WTC11 (cell line): ENCODE data around the gene CGB5. TPM values are rescaled to one million over a fixed set of nuclear protein-coding genes. Genes with fewer than 3 reads are reported as not detected.

ENCODE experiments used
- ATAC-seq: fragments of 200-7000 bp; cut with Tn5 transposase; 2 replicates; pipeline ENCODE4 v1.10.0; 2021; ENCODE audit warnings: mild to moderate bottlenecking, moderate library complexity
- CTCF ChIA-PET: fragments of 300-600 bp; sonication (Branson Sonifier 250); formaldehyde crosslinking; loops from one replicate; lab custom pipeline; 2021; ENCODE audit warnings: antibody characterized with exemption; lab: Charles Lee
- POLR2A ChIA-PET: fragments of 350-600 bp; sonication (Branson Sonifier 250); formaldehyde crosslinking; loops from one replicate; lab custom pipeline; 2021; ENCODE audit warnings: antibody characterized with exemption; lab: Charles Lee
- DNase-seq: peaks from one replicate; pipeline ENCODE4 v3.0.0; 2021; ENCODE audit warnings: low spot score
- H3K27ac Mint-ChIP-seq: 2 replicates; pipeline ENCODE4 v1.8.0; 2021; ENCODE audit warnings: mixed read lengths
- H3K27me3 Mint-ChIP-seq: 2 replicates; pipeline ENCODE4 v1.8.0; 2021; ENCODE audit warnings: low read depth, mild to moderate bottlenecking, moderate library complexity, mixed read lengths
- H3K36me3 Mint-ChIP-seq: 2 replicates; pipeline ENCODE4 v1.8.0; 2021; ENCODE audit warnings: mixed read lengths
- H3K4me1 Mint-ChIP-seq: 2 replicates; pipeline ENCODE4 v1.8.0; 2022; ENCODE audit warnings: mixed read lengths
- H3K4me3 Mint-ChIP-seq: 2 replicates; pipeline ENCODE4 v1.8.0; 2021; ENCODE audit warnings: mild to moderate bottlenecking, moderate library complexity, mixed read lengths
- H3K9me3 Mint-ChIP-seq: 2 replicates; pipeline ENCODE4 v1.8.0; 2021; ENCODE audit warnings: mixed read lengths
- ATF1 ChIP-seq: sonication (generic); formaldehyde crosslinking; IDR thresholded peaks from 2 replicates; pipeline ENCODE4 v1.8.1; 2023; ENCODE audit warnings: mild to moderate bottlenecking, moderate library complexity, missing genetic modification reagents
- CREM ChIP-seq: sonication (generic); formaldehyde crosslinking; IDR thresholded peaks from 2 replicates; pipeline ENCODE4 v1.8.1; 2022; ENCODE audit warnings: mild to moderate bottlenecking, missing genetic modification reagents, moderate library complexity
- FOXJ3 ChIP-seq: sonication (generic); formaldehyde crosslinking; IDR thresholded peaks from 2 replicates; pipeline ENCODE4 v1.9.0; 2021; ENCODE audit warnings: missing genetic modification reagents, mild to moderate bottlenecking, borderline replicate concordance
- HMGXB4 ChIP-seq: sonication (generic); formaldehyde crosslinking; IDR thresholded peaks from 2 replicates; pipeline ENCODE4 v1.8.1; 2023; ENCODE audit warnings: mild to moderate bottlenecking, moderate library complexity, missing genetic modification reagents
- NR2C2 ChIP-seq: sonication (generic); formaldehyde crosslinking; IDR thresholded peaks from 2 replicates; pipeline ENCODE4 v1.8.0; 2022; ENCODE audit warnings: mild to moderate bottlenecking, missing genetic modification reagents
- NR3C1 ChIP-seq: sonication (generic); formaldehyde crosslinking; conservative IDR thresholded peaks from 2 replicates; pipeline ENCODE4 v1.8.1; 2023; ENCODE audit warnings: low read depth, mild to moderate bottlenecking, missing genetic modification reagents
- ZBTB21 ChIP-seq: sonication (generic); formaldehyde crosslinking; IDR thresholded peaks from 2 replicates; pipeline ENCODE4 v1.8.1; 2023; ENCODE audit warnings: mild to moderate bottlenecking, missing genetic modification reagents, borderline replicate concordance
- total RNA-seq: library from RNA; stranded (reverse); gene quantifications from 3 replicates; pipeline ENCODE4 v1.2.3, GENCODE V29; 2021
- TF ChIP-seq, protein P1 (sequence below): sonication (generic); formaldehyde crosslinking; IDR thresholded peaks from 2 replicates; pipeline ENCODE4 v1.8.0; 2022; ENCODE audit warnings: mild to moderate bottlenecking, missing genetic modification reagents
- TF ChIP-seq, protein P2 (sequence below): sonication (generic); formaldehyde crosslinking; IDR thresholded peaks from 2 replicates; pipeline ENCODE4 v1.8.0; 2022; ENCODE audit warnings: missing genetic modification reagents
- TF ChIP-seq, protein P3 (sequence below): sonication (generic); formaldehyde crosslinking; IDR thresholded peaks from 2 replicates; pipeline ENCODE4 v1.8.0; 2022; ENCODE audit warnings: mild to moderate bottlenecking, missing genetic modification reagents
- TF ChIP-seq, protein P4 (sequence below): fragments of 250-450 bp; sonication (Bioruptor Pico); IDR thresholded peaks from 2 replicates; pipeline ENCODE4 v2.1.2; 2022; ENCODE audit warnings: mild to moderate bottlenecking, moderate library complexity
- TF ChIP-seq, protein P5 (sequence below): fragments of 250-450 bp; sonication (Bioruptor Pico); IDR thresholded peaks from 2 replicates; pipeline ENCODE4 v1.9.0; 2021; ENCODE audit warnings: mild to moderate bottlenecking, borderline replicate concordance
- TF ChIP-seq, protein P6 (sequence below): sonication (generic); formaldehyde crosslinking; conservative IDR thresholded peaks from 2 replicates; pipeline ENCODE4 v1.8.1; 2023; ENCODE audit warnings: mild to moderate bottlenecking, low read depth, missing genetic modification reagents, moderate library complexity
- TF ChIP-seq, protein P7 (sequence below): sonication (generic); formaldehyde crosslinking; IDR thresholded peaks from 2 replicates; pipeline ENCODE4 v1.8.0; 2023; ENCODE audit warnings: missing genetic modification reagents

Gene CGB5
- total RNA-seq, 1 experiment from 2014 or later: 0.35 TPM

DNA sequence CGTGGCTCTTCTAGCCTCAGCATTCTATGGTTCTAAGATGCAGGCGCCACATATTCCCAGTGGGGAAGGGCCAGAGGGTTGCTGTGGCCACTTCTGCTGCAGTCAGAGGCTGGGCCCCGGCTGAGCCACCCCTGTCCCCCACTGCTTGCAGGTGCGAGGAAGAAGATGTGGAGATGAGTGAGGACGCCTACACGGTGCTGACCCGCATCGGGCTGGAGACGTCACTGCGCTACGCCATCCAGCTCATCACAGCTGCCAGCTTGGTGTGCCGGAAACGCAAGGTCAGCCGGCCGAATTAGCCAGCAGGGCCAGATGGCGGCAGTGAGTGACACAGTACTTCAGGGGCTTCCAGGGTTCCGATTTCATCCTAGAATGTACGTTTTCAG lies 28.8 kb upstream of the CGB5 start:
- TF ChIP-seq CREM (CRISPR knock-in tag) (no peak), HMGXB4 (CRISPR knock-in tag) (no peak), NR2C2 (CRISPR knock-in tag) (no peak)
- TF ChIP-seq, protein P1, sequence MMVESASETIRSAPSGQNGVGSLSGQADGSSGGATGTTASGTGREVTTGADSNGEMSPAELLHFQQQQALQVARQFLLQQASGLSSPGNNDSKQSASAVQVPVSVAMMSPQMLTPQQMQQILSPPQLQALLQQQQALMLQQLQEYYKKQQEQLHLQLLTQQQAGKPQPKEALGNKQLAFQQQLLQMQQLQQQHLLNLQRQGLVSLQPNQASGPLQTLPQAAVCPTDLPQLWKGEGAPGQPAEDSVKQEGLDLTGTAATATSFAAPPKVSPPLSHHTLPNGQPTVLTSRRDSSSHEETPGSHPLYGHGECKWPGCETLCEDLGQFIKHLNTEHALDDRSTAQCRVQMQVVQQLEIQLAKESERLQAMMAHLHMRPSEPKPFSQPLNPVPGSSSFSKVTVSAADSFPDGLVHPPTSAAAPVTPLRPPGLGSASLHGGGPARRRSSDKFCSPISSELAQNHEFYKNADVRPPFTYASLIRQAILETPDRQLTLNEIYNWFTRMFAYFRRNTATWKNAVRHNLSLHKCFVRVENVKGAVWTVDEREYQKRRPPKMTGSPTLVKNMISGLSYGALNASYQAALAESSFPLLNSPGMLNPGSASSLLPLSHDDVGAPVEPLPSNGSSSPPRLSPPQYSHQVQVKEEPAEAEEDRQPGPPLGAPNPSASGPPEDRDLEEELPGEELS (CRISPR knock-in tag): no peak
- TF ChIP-seq, protein P2, sequence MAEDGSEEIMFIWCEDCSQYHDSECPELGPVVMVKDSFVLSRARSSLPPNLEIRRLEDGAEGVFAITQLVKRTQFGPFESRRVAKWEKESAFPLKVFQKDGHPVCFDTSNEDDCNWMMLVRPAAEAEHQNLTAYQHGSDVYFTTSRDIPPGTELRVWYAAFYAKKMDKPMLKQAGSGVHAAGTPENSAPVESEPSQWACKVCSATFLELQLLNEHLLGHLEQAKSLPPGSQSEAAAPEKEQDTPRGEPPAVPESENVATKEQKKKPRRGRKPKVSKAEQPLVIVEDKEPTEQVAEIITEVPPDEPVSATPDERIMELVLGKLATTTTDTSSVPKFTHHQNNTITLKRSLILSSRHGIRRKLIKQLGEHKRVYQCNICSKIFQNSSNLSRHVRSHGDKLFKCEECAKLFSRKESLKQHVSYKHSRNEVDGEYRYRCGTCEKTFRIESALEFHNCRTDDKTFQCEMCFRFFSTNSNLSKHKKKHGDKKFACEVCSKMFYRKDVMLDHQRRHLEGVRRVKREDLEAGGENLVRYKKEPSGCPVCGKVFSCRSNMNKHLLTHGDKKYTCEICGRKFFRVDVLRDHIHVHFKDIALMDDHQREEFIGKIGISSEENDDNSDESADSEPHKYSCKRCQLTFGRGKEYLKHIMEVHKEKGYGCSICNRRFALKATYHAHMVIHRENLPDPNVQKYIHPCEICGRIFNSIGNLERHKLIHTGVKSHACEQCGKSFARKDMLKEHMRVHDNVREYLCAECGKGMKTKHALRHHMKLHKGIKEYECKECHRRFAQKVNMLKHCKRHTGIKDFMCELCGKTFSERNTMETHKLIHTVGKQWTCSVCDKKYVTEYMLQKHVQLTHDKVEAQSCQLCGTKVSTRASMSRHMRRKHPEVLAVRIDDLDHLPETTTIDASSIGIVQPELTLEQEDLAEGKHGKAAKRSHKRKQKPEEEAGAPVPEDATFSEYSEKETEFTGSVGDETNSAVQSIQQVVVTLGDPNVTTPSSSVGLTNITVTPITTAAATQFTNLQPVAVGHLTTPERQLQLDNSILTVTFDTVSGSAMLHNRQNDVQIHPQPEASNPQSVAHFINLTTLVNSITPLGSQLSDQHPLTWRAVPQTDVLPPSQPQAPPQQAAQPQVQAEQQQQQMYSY (CRISPR knock-in tag): no peak
- TF ChIP-seq, protein P3, sequence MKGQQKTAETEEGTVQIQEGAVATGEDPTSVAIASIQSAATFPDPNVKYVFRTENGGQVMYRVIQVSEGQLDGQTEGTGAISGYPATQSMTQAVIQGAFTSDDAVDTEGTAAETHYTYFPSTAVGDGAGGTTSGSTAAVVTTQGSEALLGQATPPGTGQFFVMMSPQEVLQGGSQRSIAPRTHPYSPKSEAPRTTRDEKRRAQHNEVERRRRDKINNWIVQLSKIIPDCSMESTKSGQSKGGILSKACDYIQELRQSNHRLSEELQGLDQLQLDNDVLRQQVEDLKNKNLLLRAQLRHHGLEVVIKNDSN (CRISPR knock-in tag): no peak
- TF ChIP-seq, protein P4, sequence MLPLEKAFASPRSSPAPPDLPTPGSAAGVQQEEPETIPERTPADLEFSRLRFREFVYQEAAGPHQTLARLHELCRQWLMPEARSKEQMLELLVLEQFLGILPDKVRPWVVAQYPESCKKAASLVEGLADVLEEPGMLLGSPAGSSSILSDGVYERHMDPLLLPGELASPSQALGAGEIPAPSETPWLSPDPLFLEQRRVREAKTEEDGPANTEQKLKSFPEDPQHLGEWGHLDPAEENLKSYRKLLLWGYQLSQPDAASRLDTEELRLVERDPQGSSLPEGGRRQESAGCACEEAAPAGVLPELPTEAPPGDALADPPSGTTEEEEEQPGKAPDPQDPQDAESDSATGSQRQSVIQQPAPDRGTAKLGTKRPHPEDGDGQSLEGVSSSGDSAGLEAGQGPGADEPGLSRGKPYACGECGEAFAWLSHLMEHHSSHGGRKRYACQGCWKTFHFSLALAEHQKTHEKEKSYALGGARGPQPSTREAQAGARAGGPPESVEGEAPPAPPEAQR: no peak
- Mint-ChIP-seq H3K27me3 (peaks cover 16% of the 10 kb centered on the region), H3K4me1 (peaks cover 13% of the 10 kb centered on the region), H3K36me3 (peaks cover 32% of the 10 kb centered on the region), H3K9me3 (no peaks in the 10 kb centered on the region), H3K27ac (no peak overlapping the region), H3K4me3 (no peak overlapping the region)
- POLR2A ChIA-PET: no interaction called here
- DNase-seq (no peak), ATAC-seq (no peak)
- CTCF ChIA-PET: interaction anchor here (1.8 kb wide), 1 partner anchor 15 kb away, joined by 10 read pairs; no protein-coding TSS in a partner anchor

DNA sequence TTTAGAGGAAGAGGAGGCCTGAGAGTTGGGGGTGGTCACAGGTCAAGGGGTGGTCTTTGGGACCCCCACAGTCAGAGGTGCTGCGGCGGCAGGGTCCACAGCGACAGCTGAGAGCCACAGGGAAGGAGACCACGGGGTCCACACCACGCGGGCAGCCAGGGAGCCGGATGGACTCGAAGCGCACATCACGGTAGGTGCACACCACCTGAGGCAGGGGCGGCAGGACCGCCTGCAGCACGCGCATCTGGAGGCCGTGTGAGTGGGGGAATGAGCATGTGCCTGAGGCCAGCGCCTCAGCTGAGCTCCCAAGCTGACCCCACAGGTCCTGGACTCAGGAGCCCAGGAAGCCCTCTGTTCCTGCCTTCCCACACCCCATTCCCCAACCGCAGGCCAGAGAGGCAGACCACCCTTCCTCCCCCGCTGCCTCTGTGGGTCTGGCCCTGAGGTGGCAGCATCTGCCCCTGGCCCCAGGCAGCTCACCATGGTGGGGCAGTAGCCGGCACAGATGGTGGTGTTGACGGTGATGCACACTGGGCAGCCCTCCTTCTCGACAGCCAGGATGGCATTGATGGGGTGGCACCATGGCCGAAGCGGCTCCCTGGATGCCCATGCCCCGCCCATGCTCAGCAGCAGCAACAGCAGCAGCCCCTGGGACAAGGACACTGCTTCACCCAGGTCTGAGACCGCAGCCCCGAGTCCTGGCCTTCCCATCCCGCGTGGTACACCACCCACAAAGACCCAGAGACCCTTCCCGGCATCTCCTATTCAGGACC lies 27.4 kb upstream of the CGB5 start:
- Mint-ChIP-seq H3K9me3 (no peaks in the 10 kb centered on the region), H3K27me3 (peaks cover 30% of the 10 kb centered on the region), H3K4me1 (peaks cover 23% of the 10 kb centered on the region), H3K4me3 (no peak overlapping the region), H3K36me3 (peaks cover 25% of the 10 kb centered on the region), H3K27ac (no peak overlapping the region)
- ChIA-PET POLR2A (no interaction called here), CTCF (interaction anchor here (6.5 kb wide), 1 partner anchor 16 kb away, joined by 78 read pairs; no protein-coding TSS in a partner anchor)
- ATAC-seq (no peak), DNase-seq (no peak)
- TF ChIP-seq NR3C1 (CRISPR knock-in tag): no peak
- TF ChIP-seq, protein P5, sequence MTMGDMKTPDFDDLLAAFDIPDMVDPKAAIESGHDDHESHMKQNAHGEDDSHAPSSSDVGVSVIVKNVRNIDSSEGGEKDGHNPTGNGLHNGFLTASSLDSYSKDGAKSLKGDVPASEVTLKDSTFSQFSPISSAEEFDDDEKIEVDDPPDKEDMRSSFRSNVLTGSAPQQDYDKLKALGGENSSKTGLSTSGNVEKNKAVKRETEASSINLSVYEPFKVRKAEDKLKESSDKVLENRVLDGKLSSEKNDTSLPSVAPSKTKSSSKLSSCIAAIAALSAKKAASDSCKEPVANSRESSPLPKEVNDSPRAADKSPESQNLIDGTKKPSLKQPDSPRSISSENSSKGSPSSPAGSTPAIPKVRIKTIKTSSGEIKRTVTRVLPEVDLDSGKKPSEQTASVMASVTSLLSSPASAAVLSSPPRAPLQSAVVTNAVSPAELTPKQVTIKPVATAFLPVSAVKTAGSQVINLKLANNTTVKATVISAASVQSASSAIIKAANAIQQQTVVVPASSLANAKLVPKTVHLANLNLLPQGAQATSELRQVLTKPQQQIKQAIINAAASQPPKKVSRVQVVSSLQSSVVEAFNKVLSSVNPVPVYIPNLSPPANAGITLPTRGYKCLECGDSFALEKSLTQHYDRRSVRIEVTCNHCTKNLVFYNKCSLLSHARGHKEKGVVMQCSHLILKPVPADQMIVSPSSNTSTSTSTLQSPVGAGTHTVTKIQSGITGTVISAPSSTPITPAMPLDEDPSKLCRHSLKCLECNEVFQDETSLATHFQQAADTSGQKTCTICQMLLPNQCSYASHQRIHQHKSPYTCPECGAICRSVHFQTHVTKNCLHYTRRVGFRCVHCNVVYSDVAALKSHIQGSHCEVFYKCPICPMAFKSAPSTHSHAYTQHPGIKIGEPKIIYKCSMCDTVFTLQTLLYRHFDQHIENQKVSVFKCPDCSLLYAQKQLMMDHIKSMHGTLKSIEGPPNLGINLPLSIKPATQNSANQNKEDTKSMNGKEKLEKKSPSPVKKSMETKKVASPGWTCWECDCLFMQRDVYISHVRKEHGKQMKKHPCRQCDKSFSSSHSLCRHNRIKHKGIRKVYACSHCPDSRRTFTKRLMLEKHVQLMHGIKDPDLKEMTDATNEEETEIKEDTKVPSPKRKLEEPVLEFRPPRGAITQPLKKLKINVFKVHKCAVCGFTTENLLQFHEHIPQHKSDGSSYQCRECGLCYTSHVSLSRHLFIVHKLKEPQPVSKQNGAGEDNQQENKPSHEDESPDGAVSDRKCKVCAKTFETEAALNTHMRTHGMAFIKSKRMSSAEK (CRISPR knock-in tag): no peak
- TF ChIP-seq ZBTB21 (CRISPR knock-in tag): no peak
- TF ChIP-seq ATF1 (CRISPR knock-in tag): no peak
- TF ChIP-seq, protein P6, sequence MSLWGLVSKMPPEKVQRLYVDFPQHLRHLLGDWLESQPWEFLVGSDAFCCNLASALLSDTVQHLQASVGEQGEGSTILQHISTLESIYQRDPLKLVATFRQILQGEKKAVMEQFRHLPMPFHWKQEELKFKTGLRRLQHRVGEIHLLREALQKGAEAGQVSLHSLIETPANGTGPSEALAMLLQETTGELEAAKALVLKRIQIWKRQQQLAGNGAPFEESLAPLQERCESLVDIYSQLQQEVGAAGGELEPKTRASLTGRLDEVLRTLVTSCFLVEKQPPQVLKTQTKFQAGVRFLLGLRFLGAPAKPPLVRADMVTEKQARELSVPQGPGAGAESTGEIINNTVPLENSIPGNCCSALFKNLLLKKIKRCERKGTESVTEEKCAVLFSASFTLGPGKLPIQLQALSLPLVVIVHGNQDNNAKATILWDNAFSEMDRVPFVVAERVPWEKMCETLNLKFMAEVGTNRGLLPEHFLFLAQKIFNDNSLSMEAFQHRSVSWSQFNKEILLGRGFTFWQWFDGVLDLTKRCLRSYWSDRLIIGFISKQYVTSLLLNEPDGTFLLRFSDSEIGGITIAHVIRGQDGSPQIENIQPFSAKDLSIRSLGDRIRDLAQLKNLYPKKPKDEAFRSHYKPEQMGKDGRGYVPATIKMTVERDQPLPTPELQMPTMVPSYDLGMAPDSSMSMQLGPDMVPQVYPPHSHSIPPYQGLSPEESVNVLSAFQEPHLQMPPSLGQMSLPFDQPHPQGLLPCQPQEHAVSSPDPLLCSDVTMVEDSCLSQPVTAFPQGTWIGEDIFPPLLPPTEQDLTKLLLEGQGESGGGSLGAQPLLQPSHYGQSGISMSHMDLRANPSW (CRISPR knock-in tag): no peak
- TF ChIP-seq, protein P7, sequence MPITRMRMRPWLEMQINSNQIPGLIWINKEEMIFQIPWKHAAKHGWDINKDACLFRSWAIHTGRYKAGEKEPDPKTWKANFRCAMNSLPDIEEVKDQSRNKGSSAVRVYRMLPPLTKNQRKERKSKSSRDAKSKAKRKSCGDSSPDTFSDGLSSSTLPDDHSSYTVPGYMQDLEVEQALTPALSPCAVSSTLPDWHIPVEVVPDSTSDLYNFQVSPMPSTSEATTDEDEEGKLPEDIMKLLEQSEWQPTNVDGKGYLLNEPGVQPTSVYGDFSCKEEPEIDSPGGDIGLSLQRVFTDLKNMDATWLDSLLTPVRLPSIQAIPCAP (CRISPR knock-in tag): no peak
- TF ChIP-seq FOXJ3 (CRISPR knock-in tag): no peak
